ENCODE measurements around the gene EFHC1. TPM values are rescaled to one million over a fixed set of nuclear protein-coding genes. Genes with fewer than 3 reads are reported as not detected.

EFHC1 gene, protein sequence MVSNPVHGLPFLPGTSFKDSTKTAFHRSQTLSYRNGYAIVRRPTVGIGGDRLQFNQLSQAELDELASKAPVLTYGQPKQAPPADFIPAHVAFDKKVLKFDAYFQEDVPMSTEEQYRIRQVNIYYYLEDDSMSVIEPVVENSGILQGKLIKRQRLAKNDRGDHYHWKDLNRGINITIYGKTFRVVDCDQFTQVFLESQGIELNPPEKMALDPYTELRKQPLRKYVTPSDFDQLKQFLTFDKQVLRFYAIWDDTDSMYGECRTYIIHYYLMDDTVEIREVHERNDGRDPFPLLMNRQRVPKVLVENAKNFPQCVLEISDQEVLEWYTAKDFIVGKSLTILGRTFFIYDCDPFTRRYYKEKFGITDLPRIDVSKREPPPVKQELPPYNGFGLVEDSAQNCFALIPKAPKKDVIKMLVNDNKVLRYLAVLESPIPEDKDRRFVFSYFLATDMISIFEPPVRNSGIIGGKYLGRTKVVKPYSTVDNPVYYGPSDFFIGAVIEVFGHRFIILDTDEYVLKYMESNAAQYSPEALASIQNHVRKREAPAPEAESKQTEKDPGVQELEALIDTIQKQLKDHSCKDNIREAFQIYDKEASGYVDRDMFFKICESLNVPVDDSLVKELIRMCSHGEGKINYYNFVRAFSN
- 23.4 and 54.9 TPM in 2 replicates for total RNA-seq (ENCODE audit: low replicate concordance)
- long read RNA-seq, full-length matches to known transcripts, result 36 of 119 reads
- long read RNA-seq, partial matches to known transcripts, result 54 of 119 reads
- long read RNA-seq, other reads (novel, unspliced or antisense), result 29 of 119 reads

DNA sequence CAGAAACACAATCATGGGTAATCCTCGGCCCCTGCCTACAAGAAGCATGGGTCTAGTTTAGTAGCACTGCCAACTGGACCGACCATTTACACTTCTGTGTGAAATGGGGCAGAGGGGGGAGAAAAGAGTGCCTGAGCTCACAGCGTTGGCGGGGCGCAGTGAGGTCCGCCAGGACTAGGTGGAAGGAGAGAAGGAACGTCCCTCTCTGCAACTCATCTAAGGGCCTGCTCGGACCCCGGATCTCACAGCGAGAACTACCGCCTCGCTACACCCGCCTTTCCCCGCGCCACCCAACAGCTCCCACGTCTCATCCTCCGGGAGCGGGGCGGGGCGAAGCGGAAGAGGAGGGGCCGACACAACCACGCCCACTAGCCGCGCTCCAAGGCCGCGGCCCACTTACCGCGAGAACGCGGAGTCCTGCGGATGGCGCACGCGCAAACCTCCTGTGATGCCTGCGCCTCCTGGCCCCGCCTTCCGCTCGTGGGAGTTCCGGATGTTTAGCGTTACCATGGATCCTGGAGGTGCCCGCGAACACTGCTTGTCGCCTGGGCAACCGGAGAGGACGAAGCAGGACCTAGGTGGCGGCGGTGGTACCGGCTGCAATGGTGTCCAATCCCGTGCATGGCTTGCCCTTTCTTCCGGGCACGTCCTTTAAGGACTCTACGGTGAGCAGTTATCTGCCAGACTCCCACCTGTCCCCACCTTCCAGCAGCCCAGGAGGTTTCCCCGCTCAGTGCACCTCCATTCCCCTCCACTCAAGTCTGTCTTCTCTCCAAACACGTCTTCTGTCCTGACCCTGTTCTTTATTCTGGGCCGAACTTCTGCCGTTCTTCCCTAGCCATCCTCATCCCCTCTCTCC lies at the start of gene EFHC1:
Gene EFHC1 (plus strand): TSS at position 534 of the 859 bp plus-strand sequence. CDS start 69 bp downstream, at position 603.
- peaks cover 19% of the 10 kb centered on the region for H3K4me1 Mint-ChIP-seq (ENCODE audit: unreplicated experiment)
- no peaks in the 10 kb centered on the region for H3K9me3 Mint-ChIP-seq
- H3K27me3 Mint-ChIP-seq, result no peaks in the 10 kb centered on the region
- no peaks in the 10 kb centered on the region for H3K36me3 Mint-ChIP-seq
- DNase-seq (ENCODE audit: extremely low spot score, unreplicated experiment), result peak; percentile 99
- no peak within 1 kb of the TSS for H3K4me3 Mint-ChIP-seq
- H3K27ac Mint-ChIP-seq, result no peak within 1 kb of the TSS
- TF ChIP-seq, protein P1, sequence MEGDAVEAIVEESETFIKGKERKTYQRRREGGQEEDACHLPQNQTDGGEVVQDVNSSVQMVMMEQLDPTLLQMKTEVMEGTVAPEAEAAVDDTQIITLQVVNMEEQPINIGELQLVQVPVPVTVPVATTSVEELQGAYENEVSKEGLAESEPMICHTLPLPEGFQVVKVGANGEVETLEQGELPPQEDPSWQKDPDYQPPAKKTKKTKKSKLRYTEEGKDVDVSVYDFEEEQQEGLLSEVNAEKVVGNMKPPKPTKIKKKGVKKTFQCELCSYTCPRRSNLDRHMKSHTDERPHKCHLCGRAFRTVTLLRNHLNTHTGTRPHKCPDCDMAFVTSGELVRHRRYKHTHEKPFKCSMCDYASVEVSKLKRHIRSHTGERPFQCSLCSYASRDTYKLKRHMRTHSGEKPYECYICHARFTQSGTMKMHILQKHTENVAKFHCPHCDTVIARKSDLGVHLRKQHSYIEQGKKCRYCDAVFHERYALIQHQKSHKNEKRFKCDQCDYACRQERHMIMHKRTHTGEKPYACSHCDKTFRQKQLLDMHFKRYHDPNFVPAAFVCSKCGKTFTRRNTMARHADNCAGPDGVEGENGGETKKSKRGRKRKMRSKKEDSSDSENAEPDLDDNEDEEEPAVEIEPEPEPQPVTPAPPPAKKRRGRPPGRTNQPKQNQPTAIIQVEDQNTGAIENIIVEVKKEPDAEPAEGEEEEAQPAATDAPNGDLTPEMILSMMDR (conservative IDR thresholded peaks at IDR 0.05), result no peak

DNA sequence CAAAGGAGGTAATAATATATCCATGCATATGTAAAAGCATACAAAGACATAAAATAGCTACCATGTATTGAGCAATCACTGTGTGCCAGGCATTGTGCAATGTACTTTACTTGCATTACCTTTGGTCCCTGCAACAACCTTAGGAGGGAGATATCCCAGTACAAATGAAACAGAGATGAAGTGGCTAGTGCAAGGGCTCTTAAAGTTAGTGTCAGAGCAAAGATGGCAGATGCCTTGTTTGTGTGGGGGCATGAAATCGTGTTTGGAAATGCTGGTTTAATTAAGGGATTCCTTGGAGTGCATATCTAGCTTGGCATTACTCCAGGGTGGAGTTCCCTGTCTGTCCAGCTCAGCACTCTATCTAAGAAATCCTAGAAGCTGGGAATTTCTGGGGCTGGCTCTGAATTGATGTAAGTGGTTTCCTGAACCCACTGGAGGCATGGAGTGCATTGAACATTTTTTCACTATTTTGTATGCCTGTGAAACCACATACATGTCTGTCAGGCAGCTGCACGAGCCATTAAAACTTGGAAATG lies 48.4 kb upstream of the EFHC1 start:
- Mint-ChIP-seq H3K4me1 (ENCODE audit: unreplicated experiment) (no peaks in the 10 kb centered on the region), H3K9me3 (peaks cover 9% of the 10 kb centered on the region), H3K27ac (no peak overlapping the region), H3K36me3 (peaks cover 7% of the 10 kb centered on the region), H3K27me3 (no peaks in the 10 kb centered on the region), H3K4me3 (no peak overlapping the region)
- DNase-seq (ENCODE audit: extremely low spot score, unreplicated experiment), result no peak
- TF ChIP-seq, protein P1 (conservative IDR thresholded peaks at IDR 0.05), result no peak

DNA sequence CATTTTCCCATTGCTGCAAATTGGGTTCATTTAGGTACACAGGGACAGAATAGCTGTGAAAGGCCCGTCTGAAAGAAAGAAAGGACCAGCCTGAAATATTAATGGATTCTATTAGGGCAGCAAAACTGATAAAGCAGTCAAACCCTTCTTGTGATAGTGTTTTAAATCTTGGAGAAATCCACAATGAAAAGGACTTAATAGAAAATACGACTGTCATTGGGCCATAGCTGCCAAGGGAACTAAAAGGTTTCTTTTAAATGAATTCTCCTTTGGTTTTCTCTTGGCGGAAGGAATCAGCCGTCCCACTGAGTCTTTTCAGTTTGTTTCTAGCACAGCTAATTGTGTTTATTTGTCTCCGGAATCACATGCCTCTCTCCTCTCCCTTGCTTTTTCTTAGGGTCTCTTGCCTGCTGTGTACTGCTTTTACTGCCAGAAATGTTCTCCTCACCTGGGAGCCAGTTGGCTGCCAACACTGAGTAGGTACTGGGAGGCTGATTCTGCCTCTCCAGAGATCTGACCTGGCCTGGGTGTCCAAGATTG lies 46.9 kb upstream of the EFHC1 start:
- no peak for DNase-seq (ENCODE audit: extremely low spot score, unreplicated experiment)
- no peak overlapping the region for H3K27ac Mint-ChIP-seq
- peaks cover 9% of the 10 kb centered on the region for H3K9me3 Mint-ChIP-seq
- no peaks in the 10 kb centered on the region for H3K4me1 Mint-ChIP-seq (ENCODE audit: unreplicated experiment)
- no peaks in the 10 kb centered on the region for H3K27me3 Mint-ChIP-seq
- H3K4me3 Mint-ChIP-seq, result no peak overlapping the region
- H3K36me3 Mint-ChIP-seq, result peaks cover 10% of the 10 kb centered on the region
- TF ChIP-seq, protein P1 (conservative IDR thresholded peaks at IDR 0.05), result no peak

DNA sequence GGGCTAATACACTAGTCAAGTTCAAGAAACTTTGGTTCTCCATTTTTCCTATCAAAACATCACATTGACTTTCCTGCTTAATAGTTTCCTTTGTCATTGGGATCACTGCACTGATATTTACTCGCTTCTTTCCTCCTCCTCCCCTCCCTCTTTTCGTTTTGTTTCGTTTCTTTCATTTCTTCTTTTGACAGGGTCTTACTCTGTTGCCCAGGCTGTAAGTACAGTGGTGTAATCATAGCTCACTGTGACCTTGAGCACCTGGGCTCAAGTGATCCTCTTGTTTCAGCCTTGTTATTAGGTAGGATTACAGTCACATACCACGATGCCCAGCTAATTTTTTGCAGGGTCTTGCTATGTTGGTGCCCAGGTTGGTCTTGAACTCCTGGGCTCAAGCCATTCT lies 45.9 kb upstream of the EFHC1 start:
- no peak for DNase-seq (ENCODE audit: extremely low spot score, unreplicated experiment)
- Mint-ChIP-seq H3K27ac (no peak overlapping the region), H3K36me3 (peaks cover 15% of the 10 kb centered on the region), H3K4me3 (no peak overlapping the region), H3K9me3 (peaks cover 12% of the 10 kb centered on the region), H3K4me1 (ENCODE audit: unreplicated experiment) (no peaks in the 10 kb centered on the region), H3K27me3 (no peaks in the 10 kb centered on the region)
- TF ChIP-seq, protein P1 (conservative IDR thresholded peaks at IDR 0.05), result no peak
